HG02571 (cell line): ENCODE data around the gene PDE6H.

Experiments used
- ATAC-seq: cut with Tn5 transposase; IDR thresholded peaks from one replicate; pipeline ENCODE4 v1.9.1; 2021; ENCODE audit warnings: mild to moderate bottlenecking, moderate library complexity; ENCODE audit not compliant: unreplicated experiment

Gene PDE6H

GRCh38 chr12:14950982-14951746, 21.7 kb upstream of the PDE6H start:
- no peak for ATAC-seq

- ATAC-seq: no peak
Observed at GRCh38 chr12:14951851-14952250, 21.0 kb upstream of the PDE6H start.

DNA sequence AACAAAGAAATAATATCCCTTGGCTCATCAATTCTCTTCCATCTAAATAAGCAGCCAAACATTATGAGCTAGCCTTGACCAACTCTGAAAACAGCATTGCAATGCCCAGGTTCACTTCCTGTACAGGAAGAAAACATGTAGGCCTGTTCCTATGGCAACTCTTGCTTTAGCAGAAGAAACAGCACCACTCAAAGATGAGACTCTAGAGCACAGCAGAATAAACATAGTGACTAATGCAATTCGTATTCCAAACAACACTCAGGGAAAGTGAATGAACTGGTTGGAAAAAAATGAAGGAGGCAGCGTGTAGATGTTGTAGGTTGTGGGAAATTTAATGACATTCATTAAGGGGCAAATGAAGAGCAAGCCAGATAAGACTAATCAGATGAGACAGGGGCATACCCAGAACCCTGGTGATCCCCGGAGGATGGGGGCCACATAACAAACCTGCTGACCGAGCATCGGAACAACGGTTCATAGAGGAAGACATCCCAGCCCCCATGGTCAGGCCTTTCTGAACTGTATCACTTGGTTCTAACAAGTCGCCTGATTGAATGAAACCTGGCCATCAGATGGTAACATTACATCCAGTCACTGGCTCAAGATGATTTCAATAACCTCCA, 20.4 kb upstream of the PDE6H start:
- peak; percentile 57 for ATAC-seq

DNA sequence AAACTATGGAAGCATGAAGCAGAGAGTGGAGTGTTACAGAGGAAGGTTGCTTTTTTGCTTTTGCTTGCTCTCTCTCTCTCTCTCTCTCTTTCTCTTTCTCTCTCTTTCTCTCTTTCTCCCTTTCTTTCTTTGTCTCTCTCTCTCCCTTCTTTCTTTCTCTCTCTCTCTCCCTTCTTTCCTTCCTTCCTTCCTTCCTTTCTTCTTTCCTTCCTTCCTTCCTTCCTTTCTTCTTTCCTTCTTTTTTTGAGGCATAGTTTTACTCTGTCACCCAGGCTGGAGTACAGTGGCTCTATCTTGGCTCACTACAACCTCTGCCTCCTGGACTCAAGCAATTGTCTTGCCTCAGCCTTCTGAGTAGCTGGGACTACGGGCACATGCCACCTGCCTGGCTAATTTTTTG, 19.1 kb upstream of the PDE6H start:
- ATAC-seq: no peak

DNA sequence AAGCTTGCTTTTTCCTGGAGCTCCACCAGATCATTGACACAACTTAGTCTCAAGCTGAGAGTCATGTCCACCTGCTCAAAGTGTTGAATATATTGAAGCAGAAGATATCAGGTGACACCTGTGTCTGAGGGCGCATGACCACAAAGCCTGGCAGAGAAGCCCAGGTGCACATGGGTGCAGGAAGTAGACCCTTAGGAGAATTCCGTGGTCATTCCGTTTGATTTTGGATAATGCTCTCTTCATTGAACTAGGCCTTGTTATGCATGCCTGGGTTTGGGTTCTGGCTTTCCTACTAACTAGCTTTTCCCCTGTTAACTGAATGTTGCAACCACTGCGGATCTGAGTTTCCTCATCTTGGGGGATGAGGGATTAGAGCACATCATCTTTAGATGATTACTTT, 18.6 kb upstream of the PDE6H start:
- no peak for ATAC-seq

GRCh38 chr12:14956024-14956891, 16.6 kb upstream of the PDE6H start:
- ATAC-seq: peak; percentile 27

DNA sequence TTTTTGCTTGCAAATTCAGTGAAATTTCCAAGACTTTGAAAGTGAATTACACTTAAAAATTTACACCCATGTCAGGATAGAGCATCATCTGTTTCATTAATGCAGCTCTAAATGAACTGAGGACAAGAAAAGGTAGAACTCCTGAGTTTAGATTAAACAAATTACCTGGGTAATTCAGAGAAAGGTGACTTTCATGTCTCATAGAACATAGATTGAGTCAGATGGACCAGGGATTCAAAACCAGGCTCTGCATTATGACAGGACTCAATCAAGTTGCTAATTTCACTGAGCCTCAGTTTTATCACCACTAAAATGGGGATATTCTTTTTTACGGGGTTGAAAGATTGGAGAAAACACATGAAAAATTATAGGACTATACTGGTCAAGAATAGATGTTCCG, 15.9 kb upstream of the PDE6H start:
- ATAC-seq: no peak

DNA sequence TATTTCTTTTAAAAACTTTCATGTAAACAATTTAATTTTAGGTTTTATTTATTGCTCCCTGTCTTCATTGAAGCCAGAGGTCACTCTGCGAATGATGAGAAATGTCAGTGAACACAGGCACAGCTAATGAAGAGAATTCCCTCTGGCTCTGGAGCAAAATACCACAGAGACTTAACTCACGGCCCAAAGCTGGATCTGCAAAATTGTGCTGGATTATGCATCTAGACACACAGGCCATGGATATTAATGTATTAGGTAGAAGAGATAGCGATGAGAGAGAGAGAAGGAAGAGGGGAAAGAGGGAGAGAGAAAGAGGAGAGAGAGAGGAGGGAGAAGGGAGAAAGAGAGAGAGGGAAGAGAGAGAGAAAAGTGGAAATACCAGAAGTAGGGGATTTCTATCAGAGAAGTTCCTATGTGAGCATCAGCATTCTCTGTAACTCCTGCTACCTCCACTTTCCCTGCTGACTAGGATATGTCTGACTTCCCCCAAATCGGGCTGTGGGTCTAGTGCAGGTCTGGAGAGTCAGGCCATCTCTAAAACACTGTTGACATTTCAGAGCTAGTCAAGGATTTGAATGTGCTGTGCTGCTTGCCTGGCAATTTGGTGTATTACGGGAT, 15.2 kb upstream of the PDE6H start:
- no peak for ATAC-seq

- ATAC-seq: no peak
Observed at GRCh38 chr12:14958361-14959125, 14.3 kb upstream of the PDE6H start.

DNA sequence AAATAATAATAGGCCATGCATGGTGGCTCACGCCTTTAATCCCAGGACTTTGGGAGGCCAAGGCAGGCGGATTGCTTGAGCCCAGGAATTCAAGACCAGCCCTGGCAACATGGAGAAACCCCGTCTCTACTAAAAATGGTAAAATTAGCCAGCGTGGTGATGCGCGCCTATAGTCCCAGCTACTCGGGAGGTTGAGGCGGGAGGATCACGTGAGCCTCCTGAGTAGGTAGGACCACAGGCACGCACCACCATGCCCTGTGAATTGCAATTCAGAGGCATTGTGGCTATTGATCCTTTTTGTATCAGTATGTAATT, 13.8 kb upstream of the PDE6H start:
- no peak for ATAC-seq

DNA sequence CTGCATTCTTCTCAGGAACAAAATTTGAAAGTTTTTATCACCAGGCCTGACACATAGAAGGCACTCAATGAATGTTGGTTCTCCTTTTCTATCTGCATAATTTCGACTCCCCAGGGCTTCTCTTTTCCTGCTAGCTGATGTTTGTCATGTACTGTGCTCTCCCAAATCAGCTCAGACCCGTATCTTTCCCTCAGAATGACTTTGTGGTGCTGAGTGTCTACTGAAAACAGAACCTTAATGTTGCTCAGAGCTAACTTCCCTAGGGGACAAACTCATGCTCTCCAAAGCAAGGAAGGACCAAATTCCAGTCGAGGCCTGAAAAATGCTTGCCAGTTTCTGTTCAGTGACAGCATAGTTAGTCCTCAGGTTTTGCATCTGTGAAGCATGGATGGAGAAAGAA, 13.4 kb upstream of the PDE6H start:
- no peak for ATAC-seq

DNA sequence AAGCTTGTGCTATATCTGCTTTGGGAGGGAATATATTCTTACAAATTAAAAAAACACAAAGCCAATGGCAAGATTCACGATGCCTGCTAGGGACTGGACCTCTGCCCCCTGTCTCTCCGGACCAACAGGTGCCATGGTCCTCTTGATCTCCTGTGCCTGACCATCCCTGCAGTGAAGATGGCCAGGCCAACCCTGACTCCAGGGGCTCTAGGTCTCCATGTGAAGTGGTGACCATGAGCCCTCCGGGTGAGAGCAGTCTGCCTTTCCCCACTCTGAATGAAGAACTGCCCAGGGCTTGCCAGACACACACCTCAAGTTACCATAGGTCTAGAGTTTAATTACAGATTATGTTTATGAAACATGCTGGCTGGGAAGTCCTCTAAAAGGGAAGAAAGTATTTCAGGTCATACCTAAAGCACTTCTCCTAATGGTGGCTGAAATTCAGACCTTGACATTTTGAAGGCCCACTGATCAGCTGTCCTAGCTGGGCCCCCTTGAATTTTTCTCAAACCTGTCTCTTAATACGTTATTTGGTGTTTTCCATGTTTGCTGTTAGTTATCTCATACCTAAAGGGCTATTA, 12.8 kb upstream of the PDE6H start:
- ATAC-seq: no peak

- ATAC-seq: peak; percentile 40
Observed at GRCh38 chr12:14960548-14961465, 12.0 kb upstream of the PDE6H start.

DNA sequence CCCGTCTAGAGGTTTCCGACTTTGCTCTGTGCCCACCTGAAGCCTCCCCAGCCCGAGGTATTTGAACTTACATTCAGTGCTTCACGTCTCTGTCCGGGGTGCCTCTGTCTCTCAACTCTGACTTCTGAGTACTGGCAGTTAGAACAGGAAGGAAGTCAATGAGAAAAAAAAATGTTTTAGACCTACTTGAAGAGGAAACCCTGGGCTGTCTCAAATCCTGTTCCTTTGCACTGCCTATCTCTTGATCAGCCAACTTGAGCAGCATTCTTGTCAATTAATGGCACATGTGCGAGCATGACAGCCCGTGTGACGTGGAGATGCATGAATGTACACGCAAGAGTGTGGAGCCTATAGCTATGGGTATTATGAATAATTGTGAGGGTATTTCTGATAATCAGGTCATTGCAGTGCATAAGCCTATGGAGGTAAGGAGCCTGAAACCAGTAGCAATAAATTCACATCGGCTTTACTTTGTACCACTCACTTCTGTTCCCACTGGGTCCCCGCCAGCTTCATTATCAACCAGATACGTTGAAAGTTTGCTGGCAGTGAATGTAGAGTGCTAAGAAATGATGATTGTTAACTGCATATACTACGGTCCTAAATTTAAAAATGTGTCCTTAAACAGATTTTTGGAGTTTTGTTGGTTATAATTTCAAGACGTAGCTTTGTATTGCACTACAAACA, 11.2 kb upstream of the PDE6H start, which contains the start of gene ARHGDIB:
Gene ARHGDIB (minus strand): TSS at position 136 of the 687 bp plus-strand sequence. CDS start 10,889 bp downstream, outside the sequence.
- peak; percentile 62 for ATAC-seq

DNA sequence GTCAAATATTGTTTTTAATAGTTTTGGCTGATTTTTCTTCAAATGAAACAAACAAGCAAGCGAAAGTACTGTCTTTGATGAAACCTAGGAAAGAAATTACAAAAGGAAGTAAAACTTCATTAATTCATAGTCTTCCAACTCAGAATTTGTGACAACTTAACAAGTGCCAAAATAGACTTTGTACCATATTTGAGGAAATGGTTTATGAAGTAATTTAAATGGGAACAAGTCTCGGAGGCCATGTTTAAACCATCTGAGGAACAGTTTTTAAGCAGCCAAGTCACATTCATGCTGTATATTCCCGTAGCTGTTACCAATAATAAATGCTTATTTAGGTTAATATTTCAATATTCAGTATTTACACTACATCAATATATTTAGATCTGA, 10.7 kb upstream of the PDE6H start:
- ATAC-seq: no peak

DNA sequence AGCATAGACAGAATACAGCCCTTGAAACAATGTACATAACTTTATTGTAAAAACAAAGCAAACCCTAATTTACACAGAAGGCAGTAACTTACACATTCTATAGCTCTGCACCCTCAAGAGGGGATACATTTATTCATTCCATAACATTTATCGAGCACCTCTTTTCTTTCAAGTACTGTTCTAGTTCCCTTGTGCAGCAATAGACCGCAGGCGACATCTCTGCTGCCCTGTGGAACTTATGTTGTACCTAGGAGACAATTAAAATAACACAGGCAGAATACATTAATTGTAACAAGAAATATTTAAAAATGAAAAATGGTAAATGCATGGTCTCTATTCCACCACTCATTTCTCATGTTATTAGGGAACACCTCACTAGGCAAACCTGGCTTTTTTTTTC, 10.0 kb upstream of the PDE6H start:
- no peak for ATAC-seq

DNA sequence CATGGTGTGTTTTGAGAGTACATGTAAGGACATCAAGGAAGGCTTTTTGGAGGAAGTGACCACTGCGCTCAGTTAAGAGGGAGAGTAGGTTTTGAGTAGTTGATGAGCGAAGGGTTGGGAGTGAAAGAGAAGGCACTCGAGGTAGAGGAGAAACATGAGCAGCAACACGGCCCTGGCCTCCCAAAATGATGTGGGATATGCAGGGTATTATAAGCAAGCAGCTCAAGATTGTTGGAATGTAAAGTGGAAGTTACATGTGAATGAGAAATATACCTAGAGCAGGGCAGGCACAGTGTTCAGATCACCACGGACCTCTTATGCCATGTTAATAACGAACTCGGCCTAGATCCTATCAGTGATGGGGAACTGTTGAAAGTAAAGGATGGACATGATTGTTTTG, 9.3 kb upstream of the PDE6H start:
- no peak for ATAC-seq

DNA sequence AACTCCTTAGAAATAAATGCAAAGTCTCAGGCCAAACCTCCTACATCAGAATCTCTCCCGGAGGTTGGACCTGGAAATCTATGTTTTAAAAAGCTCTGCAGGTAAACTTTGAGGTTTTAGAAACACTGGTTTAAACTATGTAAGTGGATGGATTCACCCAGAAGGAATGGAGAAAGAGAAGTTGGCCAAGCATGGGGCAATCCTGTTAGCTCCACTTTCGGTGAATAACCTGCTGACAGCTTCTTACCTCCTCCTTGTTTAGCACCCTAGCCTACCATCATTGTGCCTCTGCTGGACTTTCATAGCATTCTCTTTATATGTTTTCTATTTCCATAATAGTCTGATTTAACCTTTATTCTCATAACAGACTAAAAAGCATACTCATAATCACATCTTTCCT, 8.4 kb upstream of the PDE6H start:
- no peak for ATAC-seq

DNA sequence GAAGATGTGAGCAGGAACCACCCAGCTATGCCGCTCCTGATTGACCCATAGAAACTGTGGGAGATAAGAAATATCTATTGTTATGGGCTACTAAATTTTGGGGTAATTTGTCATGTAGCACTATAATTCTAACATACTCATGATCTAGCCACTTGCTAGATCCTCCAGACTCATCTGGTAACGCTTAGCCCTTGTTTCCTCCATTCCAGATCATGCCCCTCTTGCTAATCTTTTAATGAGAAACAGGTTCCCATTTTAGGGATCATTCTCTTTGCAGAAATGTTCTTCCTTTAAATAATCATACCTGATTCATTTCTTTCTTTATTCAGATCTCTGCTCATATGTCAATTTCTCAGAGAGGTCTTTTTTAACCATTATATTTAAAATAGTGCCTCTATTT, 7.6 kb upstream of the PDE6H start:
- ATAC-seq: no peak
